IMR-90 (cell line): ENCODE data around the gene MFSD6L. TPM values are rescaled to one million over a fixed set of nuclear protein-coding genes. Genes with fewer than 3 reads are reported as not detected.

Experiments used
- ATAC-seq: fragments of 200-7000 bp; cut with Tn5 transposase; 2 replicates; pipeline ENCODE4 v1.9.1; 2020; ENCODE audit warnings: low read depth, mild to moderate bottlenecking, moderate library complexity
- BruUV-seq: library from RNA; stranded (reverse); fragments of 400-500 nt; replicated peaks from 2 replicates; lab custom pipeline; 2021; lab: Mats Ljungman, UMichigan
- CTCF ChIA-PET: fragments of 300-600 bp; formaldehyde crosslinking; extraction: SDS; loops from one replicate; lab custom pipeline; 2021; ENCODE audit warnings: antibody characterized with exemption; lab: Yijun Ruan, JAX
- POLR2A ChIA-PET: fragments of 300-600 bp; sonication (Branson Sonifier 250); formaldehyde crosslinking; loops from one replicate; lab custom pipeline; 2022; ENCODE audit warnings: antibody characterized with exemption; ENCODE audit not compliant: unreplicated experiment; lab: Charles Lee
- DNase-seq: peaks from one replicate; pipeline ENCODE4 v3.0.0; 2013
- H2AFZ ChIP-seq: replicated peaks from 2 replicates; pipeline ENCODE3; 2013; ENCODE audit warnings: low read length, mild to moderate bottlenecking; ENCODE audit not compliant: poor library complexity
- H2AK5ac ChIP-seq: 2 replicates; pipeline ENCODE4 v1.6.1; 2013; ENCODE audit warnings: low read depth, low read length, inconsistent platforms
- H2AK9ac ChIP-seq: replicated peaks from 2 replicates; pipeline ENCODE3; 2013; ENCODE audit warnings: mild to moderate bottlenecking, low read depth, low read length, moderate library complexity; ENCODE audit not compliant: poor library complexity
- H2BK120ac ChIP-seq: 2 replicates; pipeline ENCODE4 v1.6.1; 2013; ENCODE audit warnings: low read depth, low read length, inconsistent platforms
- H2BK15ac ChIP-seq: 3 replicates; pipeline ENCODE4 v1.6.1; 2013; ENCODE audit warnings: low read depth, low read length, inconsistent platforms
- H2BK20ac ChIP-seq: 2 replicates; pipeline ENCODE4 v1.6.1; 2013; ENCODE audit warnings: low read depth, mild to moderate bottlenecking, inconsistent platforms, low read length, moderate library complexity
- H2BK5ac ChIP-seq: 2 replicates; pipeline ENCODE4 v1.6.1; 2013; ENCODE audit warnings: mild to moderate bottlenecking, low read depth, low read length, inconsistent platforms; ENCODE audit not compliant: poor library complexity, severe bottlenecking
- H3K14ac ChIP-seq: replicated peaks from 2 replicates; pipeline ENCODE4 v1.6.1; 2013; ENCODE audit warnings: low read depth, low read length, inconsistent platforms
- H3K18ac ChIP-seq: 2 replicates; pipeline ENCODE4 v1.6.1; 2013; ENCODE audit warnings: low read depth, low read length, control low read depth
- H3K23ac ChIP-seq: 2 replicates; pipeline ENCODE4 v1.6.1; 2013; ENCODE audit warnings: low read depth, low read length, inconsistent platforms
- H3K27ac ChIP-seq: 2 replicates; pipeline ENCODE4 v1.5.1; 2013; ENCODE audit warnings: mild to moderate bottlenecking, control low read depth, low read length; ENCODE audit not compliant: insufficient read depth
- H3K27me3 ChIP-seq: 2 replicates; pipeline ENCODE4 v1.6.1; 2013; ENCODE audit warnings: low read length; ENCODE audit not compliant: control insufficient read depth, insufficient read depth
- H3K36me3 ChIP-seq: 2 replicates; pipeline ENCODE4 v1.6.1; 2013; ENCODE audit warnings: low read length, mixed read lengths; ENCODE audit not compliant: control insufficient read depth, insufficient read depth
- H3K4ac ChIP-seq: 2 replicates; pipeline ENCODE4 v1.6.1; 2013; ENCODE audit warnings: low read depth, low read length, inconsistent platforms
- H3K4me1 ChIP-seq: 2 replicates; pipeline ENCODE4 v1.6.1; 2013; ENCODE audit warnings: low read length, mixed read lengths; ENCODE audit not compliant: control insufficient read depth, insufficient read depth
- H3K4me2 ChIP-seq: 2 replicates; pipeline ENCODE4 v1.6.1; 2013; ENCODE audit warnings: low read depth, mild to moderate bottlenecking, control low read depth, low read length, moderate library complexity
- H3K4me3 ChIP-seq: 2 replicates; pipeline ENCODE4 v1.5.1; 2013; ENCODE audit warnings: low read depth, mild to moderate bottlenecking, control low read depth, low read length, moderate library complexity; ENCODE audit not compliant: insufficient read depth
- H3K56ac ChIP-seq: 2 replicates; pipeline ENCODE4 v1.6.1; 2013; ENCODE audit warnings: low read length, inconsistent platforms; ENCODE audit not compliant: insufficient read depth; ENCODE audit errors: extremely low read depth
- H3K79me1 ChIP-seq, 2 experiments: 2 replicates each; pipeline ENCODE4 v1.6.1; 2013; ENCODE audit warnings: low read length in 2 of 2, inconsistent platforms in 1 of 2, low read depth in 1 of 2
- H3K9ac ChIP-seq: 2 replicates; pipeline ENCODE4 v1.6.1; 2013; ENCODE audit warnings: low read depth, low read length, control low read depth
- H3K9me1 ChIP-seq: 2 replicates; pipeline ENCODE4 v1.6.1; 2013; ENCODE audit warnings: low read length, inconsistent platforms; ENCODE audit not compliant: insufficient read depth
- H3K9me3 ChIP-seq: 2 replicates; pipeline ENCODE4 v1.6.1; 2013; ENCODE audit warnings: low read length; ENCODE audit not compliant: control insufficient read depth, insufficient read depth
- H4K20me1 ChIP-seq: 2 replicates; pipeline ENCODE4 v1.6.1; 2013; ENCODE audit warnings: low read length, inconsistent platforms; ENCODE audit not compliant: insufficient read depth
- H4K5ac ChIP-seq: 2 replicates; pipeline ENCODE4 v1.6.1; 2013; ENCODE audit warnings: mild to moderate bottlenecking, low read depth, low read length, control low read depth
- H4K8ac ChIP-seq, 2 experiments: 2 replicates each; pipeline ENCODE4 v1.6.1; 2013; ENCODE audit warnings: low read depth in 2 of 2, low read length in 2 of 2, control low read depth in 1 of 2, inconsistent platforms in 1 of 2
- H4K91ac ChIP-seq: 2 replicates; pipeline ENCODE4 v1.6.1; 2013; ENCODE audit warnings: low read depth, low read length, inconsistent platforms; ENCODE audit not compliant: insufficient read depth
- BHLHE40 ChIP-seq: fragments of 150-350 bp; IDR thresholded peaks from 2 replicates; pipeline ENCODE4 v1.6.1; 2016; ENCODE audit warnings: mild to moderate bottlenecking, low read depth, low read length
- CEBPB ChIP-seq: IDR thresholded peaks from 2 replicates; pipeline ENCODE4 v1.6.1; 2012; ENCODE audit warnings: low read depth, low read length, improper control_type of control experiment
- CHD1 ChIP-seq: IDR thresholded peaks from 2 replicates; pipeline ENCODE4 v1.6.1; 2012; ENCODE audit warnings: low read depth, low read length, improper control_type of control experiment
- CTCF ChIP-seq: conservative IDR thresholded peaks from 2 replicates; pipeline ENCODE4 v1.5.1; 2012; ENCODE audit warnings: mild to moderate bottlenecking, low read depth, low read length, improper control_type of control experiment
- ELK1 ChIP-seq: fragments of 150-350 bp; IDR thresholded peaks from 2 replicates; pipeline ENCODE4 v1.6.1; 2016; ENCODE audit warnings: low read depth, mild to moderate bottlenecking, low read length, moderate library complexity, borderline replicate concordance
- FOS ChIP-seq: fragments of 150-350 bp; IDR thresholded peaks from 2 replicates; pipeline ENCODE4 v1.6.1; 2016; ENCODE audit warnings: low read depth, low read length
- MAFK ChIP-seq: IDR thresholded peaks from 2 replicates; pipeline ENCODE4 v1.6.1; 2012; ENCODE audit warnings: low read depth, low read length, improper control_type of control experiment
- MAZ ChIP-seq: IDR thresholded peaks from 2 replicates; pipeline ENCODE4 v1.6.1; 2012; ENCODE audit warnings: low read depth, mild to moderate bottlenecking, low read length, improper control_type of control experiment, moderate library complexity, borderline replicate concordance
- MXI1 ChIP-seq: IDR thresholded peaks from 2 replicates; pipeline ENCODE4 v1.6.1; 2012; ENCODE audit warnings: low read depth, mild to moderate bottlenecking, low read length, moderate library complexity, borderline replicate concordance
- NFE2L2 ChIP-seq: fragments of 150-350 bp; IDR thresholded peaks from 2 replicates; pipeline ENCODE4 v1.6.1; 2016; ENCODE audit warnings: low read depth, mild to moderate bottlenecking, low read length
- POLR2A ChIP-seq: IDR thresholded peaks from 2 replicates; pipeline ENCODE4 v1.6.1; 2012; ENCODE audit warnings: mild to moderate bottlenecking, low read depth, low read length
- RAD21 ChIP-seq: IDR thresholded peaks from 2 replicates; pipeline ENCODE4 v1.6.1; 2012; ENCODE audit warnings: low read length, improper control_type of control experiment
- RCOR1 ChIP-seq: IDR thresholded peaks from 2 replicates; pipeline ENCODE4 v1.6.1; 2012; ENCODE audit warnings: mild to moderate bottlenecking, low read length, improper control_type of control experiment; ENCODE audit not compliant: insufficient replicate concordance
- RFX5 ChIP-seq: IDR thresholded peaks from 2 replicates; pipeline ENCODE4 v1.8.0; 2012; ENCODE audit warnings: low read depth, mild to moderate bottlenecking, low read length, moderate library complexity
- SMC3 ChIP-seq: fragments of 150-350 bp; IDR thresholded peaks from 2 replicates; pipeline ENCODE4 v1.6.1; 2016; ENCODE audit warnings: low read depth, mild to moderate bottlenecking, antibody characterized with exemption, low read length, moderate library complexity
- USF2 ChIP-seq: fragments of 150-350 bp; IDR thresholded peaks from 2 replicates; pipeline ENCODE4 v1.6.1; 2017; ENCODE audit warnings: mild to moderate bottlenecking, antibody characterized with exemption, low read length, low read depth
- WGBS, 2 experiments: methylation state at CpG; one replicate each; pipeline versions ENCODE4 v1.1.5 to v1.1.7; 2013; ENCODE audit warnings: missing lambda C conversion rate in 2 of 2; ENCODE audit not compliant: insufficient read length in 1 of 2; ENCODE audit errors: extremely low coverage in 2 of 2; 5-methylcytosine and 5-hydroxymethylcytosine counted together
- dilution Hi-C: fragments of 300-500 bp; cut with HindIII; formaldehyde crosslinking; loops from one replicate; pipeline ENCODE4 v1.14.3; 2018; ENCODE audit warnings: low sequenced_read_pairs; ENCODE audit not compliant: unreplicated experiment
- in situ Hi-C: fragments of 300-500 bp; cut with MboI; formaldehyde crosslinking; loops from 3 replicates; pipeline ENCODE4 v1.14.3; 2019; ENCODE audit warnings: low sequenced_read_pairs, inconsistent platforms, mixed read lengths
- intact Hi-C: fragments of 100-400 bp; cut with micrococcal nuclease; formaldehyde crosslinking; loops from 2 replicates; pipeline ENCODE4 v1.10.0; 2022
- polyA plus RNA-seq, 3 experiments: library from polyadenylated mRNA; depleted of rRNA; stranded (reverse); fragments of >200 nt; gene quantifications; 2 replicates each; pipeline ENCODE4 v1.2.3, GENCODE V29; 2012; ENCODE audit warnings: low replicate concordance in 1 of 3
- total RNA-seq: library from RNA; depleted of rRNA; stranded (reverse); fragments of >200 nt; gene quantifications from 2 replicates; pipeline ENCODE4 v1.2.3, GENCODE V29; 2012

Gene MFSD6L
- total and polyA plus RNA-seq, 2 of the 4 experiments (the other 2 are of a cell fraction): not detected

- no peak overlapping the region for H3K4me2 ChIP-seq
- BruUV-seq: no TSS peak
Measured at GRCh38 chr17:8832711-8833352, 33.7 kb upstream of the MFSD6L start.

More at GRCh38 chr17:8832711-8833352, 33.7 kb upstream of the MFSD6L start:
- Histone ChIP-seq H3K56ac (no peak overlapping the region), H3K23ac (no peak overlapping the region), H2BK15ac (no peak overlapping the region), H3K4me1 (no peaks in the 10 kb centered on the region), H3K9ac (no peak overlapping the region), H3K79me1 (no peaks in the 10 kb centered on the region), H2AK5ac (no peak overlapping the region), H4K8ac (no peak overlapping the region), H3K9me1 (no peaks in the 10 kb centered on the region), H3K36me3 (no peaks in the 10 kb centered on the region), H4K5ac (no peak overlapping the region), H4K91ac (no peak overlapping the region), H2AFZ (no peak overlapping the region), H3K14ac (no peak overlapping the region), H3K4ac (no peak overlapping the region), H3K27me3 (no peaks in the 10 kb centered on the region), H2BK120ac (no peak overlapping the region), H3K27ac (no peak overlapping the region), H2BK5ac (no peak overlapping the region), H2BK20ac (no peak overlapping the region), H2AK9ac (no peak overlapping the region), H3K9me3 (no peaks in the 10 kb centered on the region; the same call in 1 of the 2 replicates), H4K20me1 (no peaks in the 10 kb centered on the region), H3K18ac (no peak overlapping the region), H3K4me3 (no peak overlapping the region)
- DNase-seq (no peak), ATAC-seq (no peak)
- CTCF ChIA-PET: no interaction called here
- POLR2A ChIA-PET: no interaction called here
- intact Hi-C loops (no loop called here), in situ Hi-C loops (no loop called here), dilution Hi-C loops (no loop called here)
- TF ChIP-seq MXI1: no peak
- no peak for TF ChIP-seq NFE2L2
- no peak for TF ChIP-seq POLR2A
- TF ChIP-seq FOS: no peak
- TF ChIP-seq CEBPB: no peak
- TF ChIP-seq SMC3: no peak
- TF ChIP-seq ELK1: no peak
- no peak for TF ChIP-seq CHD1
- TF ChIP-seq RAD21: no peak
- TF ChIP-seq MAZ: no peak
- no peak for TF ChIP-seq MAFK
- TF ChIP-seq CTCF: no peak
- no peak for TF ChIP-seq BHLHE40
- TF ChIP-seq RFX5: no peak
- no peak for TF ChIP-seq USF2
- TF ChIP-seq RCOR1: no peak
- WGBS, 2 experiments: 16% methylated on average over 6 of the region's 33 CpGs; no CpG with 5 or more reads in 1 of the 2 experiments
